PC-3 (cell line): ENCODE data around the gene TSPAN9.

Source experiments
- CTCF ChIP-seq: fragments of 300-600 bp; sonication (generic); conservative IDR thresholded peaks from 2 replicates; pipeline ENCODE4 v1.5.1; 2017; ENCODE audit warnings: antibody characterized with exemption, low read depth, mild to moderate bottlenecking, low read length
- EZH2 ChIP-seq: fragments of 300-600 bp; sonication (generic); IDR thresholded peaks from one replicate; pipeline ENCODE4 v1.6.1; 2017; ENCODE audit warnings: antibody characterized with exemption, mild to moderate bottlenecking, low read length; ENCODE audit not compliant: unreplicated experiment

- TF ChIP-seq CTCF (no peak), EZH2 (no peak)
Measured at GRCh38 chr12:3136641-3137267, 59.6 kb downstream of the TSPAN9 start.
